ENCODE data around the gene TANGO6.

TANGO6 gene

GRCh38 chr16:69087161-69087581 is 243.8 kb downstream of the TANGO6 start:
- TF ChIP-seq, protein P1, sequence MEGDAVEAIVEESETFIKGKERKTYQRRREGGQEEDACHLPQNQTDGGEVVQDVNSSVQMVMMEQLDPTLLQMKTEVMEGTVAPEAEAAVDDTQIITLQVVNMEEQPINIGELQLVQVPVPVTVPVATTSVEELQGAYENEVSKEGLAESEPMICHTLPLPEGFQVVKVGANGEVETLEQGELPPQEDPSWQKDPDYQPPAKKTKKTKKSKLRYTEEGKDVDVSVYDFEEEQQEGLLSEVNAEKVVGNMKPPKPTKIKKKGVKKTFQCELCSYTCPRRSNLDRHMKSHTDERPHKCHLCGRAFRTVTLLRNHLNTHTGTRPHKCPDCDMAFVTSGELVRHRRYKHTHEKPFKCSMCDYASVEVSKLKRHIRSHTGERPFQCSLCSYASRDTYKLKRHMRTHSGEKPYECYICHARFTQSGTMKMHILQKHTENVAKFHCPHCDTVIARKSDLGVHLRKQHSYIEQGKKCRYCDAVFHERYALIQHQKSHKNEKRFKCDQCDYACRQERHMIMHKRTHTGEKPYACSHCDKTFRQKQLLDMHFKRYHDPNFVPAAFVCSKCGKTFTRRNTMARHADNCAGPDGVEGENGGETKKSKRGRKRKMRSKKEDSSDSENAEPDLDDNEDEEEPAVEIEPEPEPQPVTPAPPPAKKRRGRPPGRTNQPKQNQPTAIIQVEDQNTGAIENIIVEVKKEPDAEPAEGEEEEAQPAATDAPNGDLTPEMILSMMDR (IDR thresholded peaks at IDR 0.05; ENCODE audit: unreplicated experiment in 3 of 3) = no peak
- no peak overlapping the region for H3K4me3 Mint-ChIP-seq
- peaks cover 13% of the 10 kb centered on the region for H3K4me1 Mint-ChIP-seq
- H3K9me3 Mint-ChIP-seq = no peaks in the 10 kb centered on the region
- no peak overlapping the region for H3K27ac Mint-ChIP-seq
- peaks cover 12% of the 10 kb centered on the region for H3K36me3 Mint-ChIP-seq (ENCODE audit: low read depth)
- no peaks in the 10 kb centered on the region for H3K27me3 Mint-ChIP-seq (ENCODE audit: low read depth)

DNA sequence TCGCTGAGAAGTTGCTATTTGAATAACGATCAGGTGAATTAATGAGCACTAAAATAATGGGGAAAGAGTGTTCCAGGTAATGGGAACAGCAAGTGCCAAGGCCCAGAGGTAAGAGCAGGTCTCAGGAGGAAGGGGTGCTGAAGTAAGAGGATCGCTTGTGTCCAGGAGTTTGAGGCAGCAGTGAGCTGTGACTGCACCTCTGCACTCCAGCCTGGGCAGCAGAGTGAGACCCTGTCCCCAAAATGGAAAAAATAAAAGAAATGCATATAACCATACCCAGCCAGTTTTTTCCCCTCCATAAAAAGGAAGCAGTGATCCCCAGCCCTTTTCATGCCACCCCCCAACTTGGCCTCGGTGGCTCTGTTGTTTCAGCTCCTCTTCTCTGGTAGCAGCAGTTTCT is 245.4 kb downstream of the TANGO6 start:
- TF ChIP-seq, protein P1 (IDR thresholded peaks at IDR 0.05; ENCODE audit: unreplicated experiment in 3 of 3) = no peak
- Mint-ChIP-seq H3K27ac (no peak overlapping the region), H3K27me3 (ENCODE audit: low read depth) (no peaks in the 10 kb centered on the region), H3K4me1 (peaks cover 13% of the 10 kb centered on the region), H3K9me3 (no peaks in the 10 kb centered on the region), H3K36me3 (ENCODE audit: low read depth) (peaks cover 9% of the 10 kb centered on the region), H3K4me3 (no peak overlapping the region)

GRCh38 chr16:69089091-69089910 is 246.0 kb downstream of the TANGO6 start:
- Mint-ChIP-seq H3K36me3 (ENCODE audit: low read depth) (peaks cover 5% of the 10 kb centered on the region), H3K27ac (peak overlapping the region in 1 of 3 experiments; percentile 29), H3K4me3 (no peak overlapping the region), H3K27me3 (ENCODE audit: low read depth) (no peaks in the 10 kb centered on the region), H3K4me1 (peaks cover 13% of the 10 kb centered on the region), H3K9me3 (no peaks in the 10 kb centered on the region)
- TF ChIP-seq, protein P1 (IDR thresholded peaks at IDR 0.05; ENCODE audit: unreplicated experiment in 3 of 3) = no peak

GRCh38 chr16:69093974-69094373 is 250.6 kb downstream of the TANGO6 start:
- Mint-ChIP-seq H3K4me3 (no peak overlapping the region), H3K27me3 (ENCODE audit: low read depth) (no peaks in the 10 kb centered on the region), H3K36me3 (ENCODE audit: low read depth) (no peaks in the 10 kb centered on the region), H3K4me1 (peaks cover 6% of the 10 kb centered on the region), H3K27ac (no peak overlapping the region), H3K9me3 (no peaks in the 10 kb centered on the region)
- TF ChIP-seq, protein P1 (IDR thresholded peaks at IDR 0.05; ENCODE audit: unreplicated experiment in 3 of 3) = no peak

GRCh38 chr16:69094501-69094900 is 251.2 kb downstream of the TANGO6 start:
- TF ChIP-seq, protein P1 (IDR thresholded peaks at IDR 0.05; ENCODE audit: unreplicated experiment in 3 of 3) = no peak
- H3K4me1 Mint-ChIP-seq = peaks cover under 1% of the 10 kb centered on the region
- H3K27ac Mint-ChIP-seq = no peak overlapping the region
- H3K9me3 Mint-ChIP-seq = no peaks in the 10 kb centered on the region
- no peak overlapping the region for H3K4me3 Mint-ChIP-seq
- no peaks in the 10 kb centered on the region for H3K27me3 Mint-ChIP-seq (ENCODE audit: low read depth)
- H3K36me3 Mint-ChIP-seq (ENCODE audit: low read depth) = no peaks in the 10 kb centered on the region

GRCh38 chr16:69095193-69095592 is 251.9 kb downstream of the TANGO6 start:
- Mint-ChIP-seq H3K27ac (no peak overlapping the region), H3K36me3 (ENCODE audit: low read depth) (no peaks in the 10 kb centered on the region), H3K9me3 (no peaks in the 10 kb centered on the region), H3K27me3 (ENCODE audit: low read depth) (peaks cover 6% of the 10 kb centered on the region), H3K4me1 (peaks cover 5% of the 10 kb centered on the region), H3K4me3 (no peak overlapping the region)
- TF ChIP-seq, protein P1 (IDR thresholded peaks at IDR 0.05; ENCODE audit: unreplicated experiment in 3 of 3) = no peak
